H1 (cell line): ENCODE measurements around the gene ITGB4. TPM values are rescaled to one million over a fixed set of nuclear protein-coding genes. Genes with fewer than 3 reads are reported as not detected.

Experiments used
- CTCF ChIA-PET: fragments of 300-600 bp; sonication (Branson Sonifier 250); formaldehyde crosslinking; loops from one replicate; lab custom pipeline; 2021; ENCODE audit not compliant: partially characterized antibody; lab: Charles Lee
- POLR2A ChIA-PET: fragments of 300-600 bp; sonication (Branson Sonifier 250); formaldehyde crosslinking; loops from one replicate; lab custom pipeline; 2021; ENCODE audit warnings: inconsistent platforms; ENCODE audit not compliant: partially characterized antibody; lab: Charles Lee
- DNase-seq, 2 experiments: peaks; one replicate each; pipeline versions ENCODE4 v3.0.0 to v3.0.0-alpha.2; 2010 to 2022; ENCODE audit warnings: low spot score in 2 of 2, low read depth in 1 of 2, mixed read lengths in 1 of 2
- FAIRE-seq: peaks from 2 replicates; lab custom pipeline; 2011; peaks lifted over from hg19 to GRCh38; lab: Jason Lieb, UNC
- H2AFZ ChIP-seq: 2 replicates; pipeline ENCODE4 v1.8.1; 2012; ENCODE audit warnings: low read length, inconsistent platforms
- H2AK5ac ChIP-seq: 2 replicates; pipeline ENCODE4 v1.6.1; 2013; ENCODE audit warnings: low read depth, low read length
- H2BK120ac ChIP-seq: replicated peaks from 2 replicates; pipeline ENCODE3; 2013; ENCODE audit warnings: low read depth, low read length, inconsistent platforms
- H2BK12ac ChIP-seq: 2 replicates; pipeline ENCODE4 v1.6.1; 2013; ENCODE audit warnings: low read depth, low read length
- H2BK15ac ChIP-seq: 2 replicates; pipeline ENCODE4 v1.6.1; 2013; ENCODE audit warnings: low read length
- H2BK20ac ChIP-seq: 2 replicates; pipeline ENCODE4 v1.6.1; 2013; ENCODE audit warnings: low read length
- H2BK5ac ChIP-seq: 2 replicates; pipeline ENCODE4 v1.6.1; 2013; ENCODE audit warnings: low read depth, low read length
- H3K14ac ChIP-seq: 2 replicates; pipeline ENCODE4 v1.6.1; 2013; ENCODE audit warnings: inconsistent platforms; ENCODE audit not compliant: insufficient read length
- H3K18ac ChIP-seq: 2 replicates; pipeline ENCODE4 v1.6.1; 2013; ENCODE audit warnings: low read length; ENCODE audit errors: extremely low read depth
- H3K23ac ChIP-seq: 2 replicates; pipeline ENCODE4 v1.6.1; 2013; ENCODE audit warnings: inconsistent platforms; ENCODE audit not compliant: insufficient read length
- H3K23me2 ChIP-seq: 2 replicates; pipeline ENCODE4 v1.6.1; 2013; ENCODE audit warnings: low read depth, low read length
- H3K27ac ChIP-seq: 2 replicates; pipeline ENCODE4 v1.6.1; 2011; ENCODE audit warnings: low read depth, low read length, inconsistent platforms
- H3K27me3 ChIP-seq, 4 experiments: replicated peaks in 1 of 4; 1 replicate in 1 of 4; 2 replicates in 3 of 4; pipeline versions ENCODE4 v1.6.1 to v1.8.1; 2011 to 2013; ENCODE audit warnings: low read length in 3 of 4, mild to moderate bottlenecking in 3 of 4, inconsistent platforms in 2 of 4, mixed read lengths in 2 of 4, moderate library complexity in 1 of 4; ENCODE audit not compliant: control insufficient read depth in 3 of 4, insufficient read depth in 3 of 4; ENCODE audit errors: extremely low read depth in 1 of 4
- H3K36me3 ChIP-seq, 4 experiments: 2 replicates each; pipeline versions ENCODE4 v1.6.1 to v1.8.1; 2011 to 2013; ENCODE audit warnings: mild to moderate bottlenecking in 4 of 4, low read length in 3 of 4, moderate library complexity in 2 of 4, control low read depth in 1 of 4, inconsistent platforms in 1 of 4; ENCODE audit not compliant: insufficient read depth in 4 of 4, control insufficient read depth in 2 of 4
- H3K4ac ChIP-seq: replicated peaks from 2 replicates; pipeline ENCODE3; 2013; ENCODE audit warnings: low read length, low read depth, mixed read lengths, inconsistent platforms; ENCODE audit not compliant: insufficient read length
- H3K4me1 ChIP-seq, 4 experiments: replicated peaks in 1 of 4; 1 replicate in 1 of 4; 2 replicates in 3 of 4; pipeline versions ENCODE4 v1.6.1 to v1.8.1; 2011 to 2013; ENCODE audit warnings: low read length in 3 of 4, inconsistent platforms in 2 of 4, mixed read lengths in 1 of 4; ENCODE audit not compliant: insufficient read depth in 4 of 4, control insufficient read depth in 3 of 4
- H3K4me2 ChIP-seq, 2 experiments: 2 replicates each; pipeline versions ENCODE4 v1.6.1 to v1.8.1; 2011 to 2013; ENCODE audit warnings: low read depth in 2 of 2, low read length in 2 of 2, control low read depth in 1 of 2, inconsistent platforms in 1 of 2, mild to moderate bottlenecking in 1 of 2; ENCODE audit not compliant: insufficient read depth in 1 of 2
- H3K4me3 ChIP-seq, 4 experiments: fragments of 200-600, 300-600 bp in 1 of 4; sonication (generic), shearing (Covaris generic), sonication (Bioruptor Twin) in 1 of 4; 2 replicates each; pipeline versions ENCODE4 v1.5.1 to v1.8.1; 2011 to 2016; ENCODE audit warnings: low read length in 4 of 4, low read depth in 3 of 4, control low read depth in 2 of 4, inconsistent platforms in 2 of 4, mild to moderate bottlenecking in 2 of 4, mixed read lengths in 1 of 4, moderate library complexity in 1 of 4; ENCODE audit not compliant: insufficient read depth in 2 of 4; ENCODE audit errors: extremely low read depth in 1 of 4
- H3K56ac ChIP-seq: replicated peaks from 2 replicates; pipeline ENCODE3; 2013; ENCODE audit warnings: low read depth, mild to moderate bottlenecking, mixed read lengths, low read length, inconsistent platforms; ENCODE audit not compliant: insufficient read length
- H3K79me1 ChIP-seq: 2 replicates; pipeline ENCODE4 v1.6.1; 2013; ENCODE audit warnings: low read depth, low read length, control low read depth
- H3K79me2 ChIP-seq, 2 experiments: 2 replicates each; pipeline versions ENCODE4 v1.6.1 to v1.8.1; 2012 to 2013; ENCODE audit warnings: low read length in 2 of 2, mild to moderate bottlenecking in 2 of 2, inconsistent platforms in 1 of 2; ENCODE audit not compliant: insufficient read depth in 2 of 2, control insufficient read depth in 1 of 2
- H3K9ac ChIP-seq, 4 experiments: replicated peaks in 1 of 4; 1 replicate in 1 of 4; 2 replicates in 3 of 4; pipeline versions ENCODE4 v1.6.1 to v1.8.1; 2011 to 2013; ENCODE audit warnings: low read depth in 3 of 4, low read length in 3 of 4, control low read depth in 2 of 4, mild to moderate bottlenecking in 2 of 4, moderate library complexity in 2 of 4, inconsistent platforms in 1 of 4; ENCODE audit errors: extremely low read depth in 1 of 4
- H3K9me3 ChIP-seq, 2 experiments: 2 replicates each; pipeline versions ENCODE4 v1.6.1 to v1.8.1; 2012 to 2013; ENCODE audit warnings: mild to moderate bottlenecking in 2 of 2, moderate library complexity in 2 of 2, control low read depth in 1 of 2, inconsistent platforms in 1 of 2, low read depth in 1 of 2, low read length in 1 of 2, mixed read lengths in 1 of 2; ENCODE audit not compliant: insufficient read depth in 2 of 2
- H4K20me1 ChIP-seq, 2 experiments: replicated peaks in 1 of 2; 2 replicates each; pipeline versions ENCODE3 to v1.8.1; 2011 to 2013; ENCODE audit warnings: inconsistent platforms in 2 of 2, low read length in 2 of 2, mild to moderate bottlenecking in 1 of 2; ENCODE audit not compliant: insufficient read depth in 2 of 2, control insufficient read depth in 1 of 2
- H4K5ac ChIP-seq: 2 replicates; pipeline ENCODE4 v1.6.1; 2013; ENCODE audit warnings: low read length, low read depth, mixed read lengths, inconsistent platforms; ENCODE audit not compliant: insufficient read length
- H4K8ac ChIP-seq: 2 replicates; pipeline ENCODE4 v1.8.0; 2013; ENCODE audit warnings: mild to moderate bottlenecking, moderate library complexity, low read length, inconsistent platforms; ENCODE audit not compliant: insufficient read depth; ENCODE audit errors: extremely low read depth
- H4K91ac ChIP-seq: replicated peaks from 2 replicates; pipeline ENCODE3; 2013; ENCODE audit warnings: low read length, mixed read lengths, inconsistent platforms; ENCODE audit not compliant: insufficient read length
- NANOG ChIP-seq: IDR thresholded peaks from 2 replicates; pipeline ENCODE4 v1.6.1; 2011; ENCODE audit warnings: low read length, low read depth, mild to moderate bottlenecking, inconsistent platforms; ENCODE audit not compliant: insufficient read depth, poor library complexity, severe bottlenecking
- POLR2AphosphoS5 ChIP-seq: IDR thresholded peaks from 2 replicates; pipeline ENCODE4 v1.6.1; 2011; ENCODE audit warnings: low read depth, low read length
- SIX5 ChIP-seq: IDR thresholded peaks from 2 replicates; pipeline ENCODE4 v1.6.1; 2011; ENCODE audit warnings: mild to moderate bottlenecking, low read depth, low read length
- TBP ChIP-seq: IDR thresholded peaks from 2 replicates; pipeline ENCODE4 v1.6.1; 2011; ENCODE audit warnings: low read depth, low read length, improper control_type of control experiment
- TCF12 ChIP-seq: IDR thresholded peaks from 2 replicates; pipeline ENCODE4 v1.6.1; 2011; ENCODE audit warnings: low read depth, mild to moderate bottlenecking, low read length
- WGBS, 2 experiments: shearing (Covaris generic) in 1 of 2; methylation state at CpG; one replicate each; pipeline versions ENCODE4 v1.1.6 to v1.1.7; 2013 to 2015; ENCODE audit warnings: low lambda C conversion rate in 2 of 2, mixed read lengths in 2 of 2, inconsistent platforms in 1 of 2, low coverage in 1 of 2, missing lambda C conversion rate in 1 of 2; ENCODE audit not compliant: insufficient replicate concordance in 2 of 2, insufficient coverage in 1 of 2, insufficient read length in 1 of 2; ENCODE audit errors: extremely low coverage in 1 of 2, missing lambda C conversion rate in 1 of 2; 5-methylcytosine and 5-hydroxymethylcytosine counted together
- polyA plus RNA-seq, 7 experiments: library from polyadenylated mRNA; depleted of rRNA in 3 of 7; stranded (reverse) in 5 of 7; unstranded in 2 of 7; fragments of >200 nt in 5 of 7; fragments of 200-250 nt in 2 of 7; gene quantifications; 1 replicate in 5 of 7; 2 replicates in 1 of 7; 4 replicates in 1 of 7; pipeline versions ENCODE4 v1.2.1 to v1.2.3, GENCODE V29; 2011 to 2013; ENCODE audit warnings: missing spikeins in 2 of 7, mixed read lengths in 2 of 7
- total RNA-seq: library from RNA; stranded (reverse); fragmentation: NEBNext Ultra II Directional; extraction: Animal tissue kit (Norgen Biotek cat#: 25700); gene quantifications from 2 replicates; pipeline ENCODE4 v1.2.1, GENCODE V29; 2021

ITGB4 gene
- total and polyA plus RNA-seq, 2 of the 8 experiments (the other 6 are each of a cell fraction or from before 2014, with no cell fraction given), result 5.2 to 5.6 TPM

GRCh38 chr17:75777296-75777922, 56.1 kb downstream of the ITGB4 start:
- Histone ChIP-seq H3K9me3 (no peaks in the 10 kb centered on the region), H4K20me1 (peaks cover 10 to 12% of the 10 kb centered on the region in 2 experiments), H3K79me1 (no peaks in the 10 kb centered on the region), H2BK12ac (no peak overlapping the region), H4K91ac (no peak overlapping the region), H3K9ac (no peak overlapping the region), H3K23ac (no peak overlapping the region), H3K14ac (no peak overlapping the region), H2AFZ (no peak overlapping the region), H4K8ac (no peak overlapping the region), H3K4me2 (peak overlapping the region; percentile 82 to 89; a peak in 3 of 4 replicates), H2BK20ac (no peak overlapping the region), H3K4me1 (peaks cover 0 to 4% (median 0%) of the 10 kb centered on the region in 4 experiments; a peak in 2 of 7 replicates), H3K27ac (no peak overlapping the region), H3K27me3 (no peaks in the 10 kb centered on the region), H3K79me2 (peaks cover 3 to 28% of the 10 kb centered on the region in 2 experiments; a peak in 3 of 4 replicates), H2BK120ac (no peak overlapping the region), H3K18ac (no peak overlapping the region), H2AK5ac (no peak overlapping the region), H3K4me3 (peak overlapping the region; percentile 75 to 93 (median 86); a peak in 5 of 8 replicates), H4K5ac (no peak overlapping the region), H3K56ac (no peak overlapping the region), H3K4ac (no peak overlapping the region), H3K23me2 (no peaks in the 10 kb centered on the region), H2BK5ac (no peak overlapping the region), H2BK15ac (no peak overlapping the region), H3K36me3 (peaks cover 0 to 29% (median 14%) of the 10 kb centered on the region in 4 experiments; a peak in 5 of 8 replicates)
- FAIRE-seq (no peak), DNase-seq (no peak)
- TF ChIP-seq NANOG, result no peak
- no peak for TF ChIP-seq TBP
- no peak for TF ChIP-seq POLR2AphosphoS5
- no peak for TF ChIP-seq TCF12
- no peak for TF ChIP-seq SIX5
- ChIA-PET POLR2A (interaction anchor here (0.6 to 8.5 kb wide), 20 partner anchors 7 to 245 kb away, joined by 3 to 425 read pairs (median 5); partner anchors contain the start of genes GALK1, ITGB4, RECQL5 and SAP30BP), CTCF (interaction anchor here (0.6 to 21.4 kb wide), 9 partner anchors 9 to 124 kb away, joined by 3 to 359 read pairs (median 5); partner anchors contain the start of gene GALK1)
- 81% methylated on average over 2 of the region's 2 CpGs; no CpG with 5 or more reads in 1 of the 2 experiments for WGBS, 2 experiments
